KMS-11 (cell line): ENCODE data around the gene SSH3.
A peak's percentile ranks its signal among the peaks of the same experiment; 100 is the strongest.

ENCODE experiments used
- H2AFZ ChIP-seq: fragments of 200-600 bp; sonication (generic); 2 replicates; pipeline ENCODE4 v1.6.1; 2016; ENCODE audit warnings: antibody characterized with exemption, mixed run types, low read depth
- H3K27ac ChIP-seq: fragments of 200-600 bp; sonication (generic); 2 replicates; pipeline ENCODE4 v1.6.1; 2016; ENCODE audit warnings: mild to moderate bottlenecking, mixed run types
- H3K27me3 ChIP-seq: fragments of 200-600 bp; sonication (generic); 2 replicates; pipeline ENCODE4 v1.6.1; 2017; ENCODE audit warnings: mild to moderate bottlenecking, low read depth, mixed run types, moderate library complexity; ENCODE audit not compliant: insufficient read depth
- H3K36me3 ChIP-seq: fragments of 200-600 bp; sonication (generic); 2 replicates; pipeline ENCODE4 v1.6.1; 2017; ENCODE audit warnings: mild to moderate bottlenecking, mixed run types; ENCODE audit not compliant: insufficient read depth
- H3K4me1 ChIP-seq: fragments of 200-600 bp; sonication (generic); 2 replicates; pipeline ENCODE4 v1.6.1; 2016; ENCODE audit warnings: mild to moderate bottlenecking, low read depth, mixed run types; ENCODE audit not compliant: poor library complexity, severe bottlenecking
- H3K4me2 ChIP-seq: fragments of 200-600 bp; sonication (generic); 2 replicates; pipeline ENCODE4 v1.7.0; 2016; ENCODE audit warnings: mild to moderate bottlenecking, mixed run types
- H3K4me3 ChIP-seq: fragments of 200-600 bp; sonication (generic); IDR thresholded peaks from 2 replicates; pipeline ENCODE4 v1.6.1; 2017; ENCODE audit warnings: low read depth, low read length, mixed read lengths; ENCODE audit not compliant: insufficient read depth
- H3K79me2 ChIP-seq: fragments of 200-600 bp; sonication (generic); 2 replicates; pipeline ENCODE4 v1.6.1; 2016; ENCODE audit warnings: low read depth, mixed run types; ENCODE audit not compliant: insufficient read depth
- H3K9ac ChIP-seq: fragments of 200-600 bp; sonication (generic); 2 replicates; pipeline ENCODE4 v1.6.1; 2016; ENCODE audit warnings: mild to moderate bottlenecking, mixed run types
- H4K20me1 ChIP-seq: fragments of 200-600 bp; sonication (generic); 2 replicates; pipeline ENCODE4 v1.6.1; 2016; ENCODE audit warnings: mild to moderate bottlenecking, mixed run types; ENCODE audit not compliant: insufficient read depth
- TF ChIP-seq, protein P1 (sequence below): fragments of 200-600 bp; sonication (generic); conservative IDR thresholded peaks from 2 replicates; pipeline ENCODE4 v1.6.1; 2017; ENCODE audit warnings: low read depth, mild to moderate bottlenecking, antibody characterized with exemption, low read length, moderate library complexity, mixed read lengths

SSH3 gene

DNA sequence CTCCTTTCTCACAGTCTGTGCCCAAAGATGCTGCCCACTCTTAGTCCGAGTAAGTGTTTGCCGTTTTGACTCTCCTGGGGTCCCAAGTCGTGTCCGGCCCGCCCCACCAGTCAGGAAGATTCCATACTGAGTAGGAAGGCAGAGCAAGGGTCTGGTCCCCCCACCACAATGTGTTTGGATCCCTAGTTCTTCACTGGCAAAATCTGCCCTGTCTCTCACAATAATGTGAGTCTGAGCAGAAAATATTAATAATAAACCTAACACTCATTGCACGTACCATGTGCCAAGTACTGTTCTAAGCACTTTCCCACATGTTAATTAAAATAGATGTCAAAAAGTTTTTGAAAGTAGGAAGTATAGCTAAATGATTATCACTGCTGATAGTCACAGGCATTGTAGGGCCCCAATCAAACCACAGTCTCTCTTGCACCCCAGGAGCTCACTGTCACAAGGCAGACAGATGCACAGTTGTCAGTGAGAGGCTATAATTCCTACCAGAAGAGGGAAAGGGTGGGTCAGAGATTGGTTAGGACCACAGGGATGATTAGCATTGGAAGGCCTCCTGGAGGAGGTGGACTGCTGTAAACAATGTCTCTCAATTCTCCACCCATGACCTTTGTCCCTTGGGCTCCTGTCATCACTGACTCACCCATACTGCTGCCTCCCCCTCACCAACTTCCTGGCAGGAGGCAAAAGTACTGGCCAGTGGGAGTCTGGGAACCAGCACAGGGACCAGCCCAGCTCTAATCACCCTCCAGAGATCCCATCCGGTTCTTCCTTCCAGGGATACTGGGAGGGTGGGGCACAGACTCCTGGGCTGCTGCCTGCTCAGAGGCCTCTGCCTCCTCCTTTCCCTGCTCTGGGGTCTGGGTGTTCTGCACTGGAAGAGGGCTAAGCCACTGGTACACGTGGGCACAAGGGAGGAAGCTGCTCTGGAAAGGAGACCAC is 51.0 kb downstream of the SSH3 start:
- Histone ChIP-seq H3K4me3 (peak overlapping the region; percentile 1), H3K36me3 (no peaks in the 10 kb centered on the region), H3K9ac (peak overlapping the region; percentile 20; the same call in 1 of the 2 replicates), H2AFZ (peak overlapping the region; percentile 88; the same call in 1 of the 2 replicates), H4K20me1 (no peaks in the 10 kb centered on the region), H3K27ac (no peak overlapping the region; the same call in 1 of the 2 replicates), H3K79me2 (no peaks in the 10 kb centered on the region), H3K4me2 (peak overlapping the region; percentile 75), H3K27me3 (no peaks in the 10 kb centered on the region), H3K4me1 (peaks cover 50% of the 10 kb centered on the region)
- TF ChIP-seq, protein P1, sequence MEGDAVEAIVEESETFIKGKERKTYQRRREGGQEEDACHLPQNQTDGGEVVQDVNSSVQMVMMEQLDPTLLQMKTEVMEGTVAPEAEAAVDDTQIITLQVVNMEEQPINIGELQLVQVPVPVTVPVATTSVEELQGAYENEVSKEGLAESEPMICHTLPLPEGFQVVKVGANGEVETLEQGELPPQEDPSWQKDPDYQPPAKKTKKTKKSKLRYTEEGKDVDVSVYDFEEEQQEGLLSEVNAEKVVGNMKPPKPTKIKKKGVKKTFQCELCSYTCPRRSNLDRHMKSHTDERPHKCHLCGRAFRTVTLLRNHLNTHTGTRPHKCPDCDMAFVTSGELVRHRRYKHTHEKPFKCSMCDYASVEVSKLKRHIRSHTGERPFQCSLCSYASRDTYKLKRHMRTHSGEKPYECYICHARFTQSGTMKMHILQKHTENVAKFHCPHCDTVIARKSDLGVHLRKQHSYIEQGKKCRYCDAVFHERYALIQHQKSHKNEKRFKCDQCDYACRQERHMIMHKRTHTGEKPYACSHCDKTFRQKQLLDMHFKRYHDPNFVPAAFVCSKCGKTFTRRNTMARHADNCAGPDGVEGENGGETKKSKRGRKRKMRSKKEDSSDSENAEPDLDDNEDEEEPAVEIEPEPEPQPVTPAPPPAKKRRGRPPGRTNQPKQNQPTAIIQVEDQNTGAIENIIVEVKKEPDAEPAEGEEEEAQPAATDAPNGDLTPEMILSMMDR: no peak

DNA sequence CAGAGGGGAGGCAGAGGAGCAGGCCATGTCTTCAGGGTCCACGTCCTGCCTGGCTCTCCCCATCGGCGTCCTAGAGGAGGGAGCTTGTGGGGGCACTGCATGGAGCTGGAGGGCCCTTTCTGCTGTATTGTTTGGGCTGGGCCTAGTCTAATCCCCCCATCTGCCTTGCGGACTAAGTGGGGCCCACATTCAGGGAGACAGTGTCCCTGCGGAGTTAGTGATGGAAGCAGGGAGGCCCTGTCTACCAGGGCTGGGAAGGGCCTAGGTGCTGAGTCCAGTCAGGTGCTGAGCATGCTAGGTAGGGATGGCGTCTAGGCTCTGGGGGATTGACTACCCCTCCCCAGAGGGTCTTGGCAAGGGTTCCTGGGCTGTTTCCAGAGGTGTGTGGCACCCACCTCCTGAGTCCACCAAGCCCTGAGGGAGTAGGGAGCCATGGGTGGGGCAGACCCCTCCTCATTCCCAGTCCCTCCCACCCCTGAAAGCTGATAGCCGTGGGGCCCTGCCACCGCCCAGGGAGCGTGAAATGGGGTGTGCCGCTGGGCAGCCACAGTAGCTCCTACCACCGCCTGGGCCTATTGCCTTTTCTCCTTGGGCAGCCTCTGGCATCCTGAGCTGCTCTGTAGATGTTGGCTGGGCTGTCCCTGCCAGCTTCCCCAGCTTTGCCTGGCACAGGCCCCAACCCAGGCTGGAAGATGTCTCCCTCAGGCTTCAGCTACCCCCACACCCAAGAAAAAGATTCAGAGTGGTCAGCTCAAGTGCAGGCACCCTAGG is 51.9 kb downstream of the SSH3 start:
- Histone ChIP-seq H3K4me2 (no peak overlapping the region), H2AFZ (no peak overlapping the region), H3K27ac (no peak overlapping the region), H3K27me3 (no peaks in the 10 kb centered on the region), H4K20me1 (no peaks in the 10 kb centered on the region), H3K4me1 (peaks cover 50% of the 10 kb centered on the region), H3K9ac (no peak overlapping the region), H3K79me2 (no peaks in the 10 kb centered on the region), H3K4me3 (no peak overlapping the region), H3K36me3 (no peaks in the 10 kb centered on the region)
- TF ChIP-seq, protein P1: no peak

DNA sequence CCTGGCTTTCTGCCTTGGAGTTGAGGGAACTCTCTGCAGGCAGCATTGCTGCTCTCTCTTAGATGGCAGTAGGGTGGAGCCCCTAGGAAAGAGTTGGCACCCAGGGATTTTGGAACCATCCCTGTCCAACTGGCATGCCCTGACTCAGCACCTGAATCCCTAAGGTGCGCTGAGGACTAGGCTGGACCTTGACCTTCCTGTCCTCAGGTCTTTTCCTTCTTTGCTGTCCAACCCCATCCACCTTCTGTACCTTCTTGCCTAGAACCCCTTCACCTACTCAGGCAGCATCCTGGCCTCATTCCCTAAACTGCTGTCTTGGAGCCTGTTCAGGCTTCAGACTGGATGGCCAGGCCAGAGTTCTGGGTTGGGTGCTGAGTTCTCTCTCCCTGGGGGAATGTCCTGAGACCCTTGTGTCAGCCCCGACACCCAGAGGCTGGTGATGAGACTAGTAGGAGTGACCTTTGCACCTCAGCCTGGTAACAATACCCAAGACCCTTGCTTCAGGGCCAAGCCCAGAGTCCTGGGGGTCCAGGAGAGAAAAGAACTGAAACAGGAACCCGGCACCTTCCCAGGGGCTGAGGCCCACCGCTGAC is 52.6 kb downstream of the SSH3 start:
- Histone ChIP-seq H3K4me2 (0 out of 2 replicates have a peak overlapping the region, but pooled peaks have one; percentile 83), H3K4me1 (peaks cover 50% of the 10 kb centered on the region), H3K79me2 (no peaks in the 10 kb centered on the region), H3K27ac (no peak overlapping the region), H3K4me3 (no peak overlapping the region), H4K20me1 (no peaks in the 10 kb centered on the region), H2AFZ (peak overlapping the region; percentile 60; the same call in 1 of the 2 replicates), H3K9ac (peak overlapping the region; percentile 5; the same call in 1 of the 2 replicates), H3K27me3 (no peaks in the 10 kb centered on the region), H3K36me3 (no peaks in the 10 kb centered on the region)
- TF ChIP-seq, protein P1: no peak

DNA sequence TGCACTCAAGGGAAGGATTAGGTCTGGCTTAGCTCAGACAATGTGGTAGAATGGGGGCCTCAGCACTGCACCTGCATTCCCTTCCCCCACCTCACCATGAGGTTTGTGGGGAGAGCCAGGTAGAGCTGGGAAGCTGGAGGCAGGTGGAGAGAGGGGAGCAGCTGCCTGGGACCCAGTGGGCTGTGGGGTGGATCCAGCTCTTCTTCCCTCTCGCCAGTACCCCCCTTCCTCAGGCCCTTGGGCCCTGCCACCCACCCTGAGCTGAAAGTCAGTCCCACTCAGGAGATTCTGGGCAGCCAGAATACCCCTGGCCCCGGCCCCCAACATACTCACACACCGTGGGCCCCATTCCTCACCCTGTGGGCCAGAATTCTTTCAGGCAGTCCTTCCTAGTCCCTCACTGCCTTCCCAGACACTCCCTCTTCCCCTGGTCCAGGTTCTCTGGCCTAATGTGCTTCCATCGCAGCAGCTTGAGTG is 53.1 kb downstream of the SSH3 start:
- no peaks in the 10 kb centered on the region for H3K27me3 ChIP-seq
- no peak overlapping the region for H3K27ac ChIP-seq
- peak overlapping the region; percentile 60; the same call in 1 of the 2 replicates for H2AFZ ChIP-seq
- H4K20me1 ChIP-seq: no peaks in the 10 kb centered on the region
- H3K4me3 ChIP-seq: no peak overlapping the region
- H3K79me2 ChIP-seq: no peaks in the 10 kb centered on the region
- H3K36me3 ChIP-seq: no peaks in the 10 kb centered on the region
- H3K4me2 ChIP-seq: peak overlapping the region; percentile 83
- H3K4me1 ChIP-seq: peaks cover 45% of the 10 kb centered on the region
- TF ChIP-seq, protein P1: no peak
- H3K9ac ChIP-seq: peak overlapping the region; percentile 5; the same call in 1 of the 2 replicates
